Measurements from ENCODE around the gene GUCY2C.

DNA sequence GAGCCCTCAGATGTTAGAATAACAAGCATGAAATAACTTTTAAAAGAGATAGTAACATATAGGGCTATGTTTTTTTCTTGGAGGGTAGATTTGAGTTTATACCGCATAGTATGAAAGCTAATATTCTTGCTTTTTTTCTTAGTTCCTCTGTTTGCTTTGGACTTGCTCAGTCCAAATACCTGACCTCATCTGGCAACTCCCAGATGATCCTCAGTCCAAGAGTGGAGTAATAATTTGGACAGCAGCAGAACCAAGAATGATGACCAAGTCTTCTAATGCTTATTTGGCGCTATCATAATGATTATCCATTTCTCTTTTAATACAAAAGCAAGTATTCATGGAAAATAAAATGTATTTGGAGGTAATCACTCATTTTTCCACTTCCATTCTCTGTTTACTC, 45.6 kb downstream of the GUCY2C start:
- TF ChIP-seq TCF12 (IDR thresholded peaks at IDR 0.05; ENCODE audit: low read depth) (no peak), CEBPB (IDR thresholded peaks at IDR 0.05) (no peak), TAF1 (IDR thresholded peaks at IDR 0.05; ENCODE audit: low read depth) (no peak), CREB1 (IDR thresholded peaks at IDR 0.05; ENCODE audit: low read depth) (no peak), EP300 (IDR thresholded peaks at IDR 0.05; ENCODE audit: borderline replicate concordance) (no peak), RAD21 (IDR thresholded peaks at IDR 0.05; ENCODE audit: low read depth) (no peak), FOXM1 (IDR thresholded peaks at IDR 0.05; ENCODE audit: borderline replicate concordance, low read depth) (no peak), YY1 (IDR thresholded peaks at IDR 0.05; ENCODE audit: low read depth) (no peak), NFIC (IDR thresholded peaks at IDR 0.05) (no peak), EGR1 (IDR thresholded peaks at IDR 0.05) (no peak)
- TF ChIP-seq, protein P1, sequence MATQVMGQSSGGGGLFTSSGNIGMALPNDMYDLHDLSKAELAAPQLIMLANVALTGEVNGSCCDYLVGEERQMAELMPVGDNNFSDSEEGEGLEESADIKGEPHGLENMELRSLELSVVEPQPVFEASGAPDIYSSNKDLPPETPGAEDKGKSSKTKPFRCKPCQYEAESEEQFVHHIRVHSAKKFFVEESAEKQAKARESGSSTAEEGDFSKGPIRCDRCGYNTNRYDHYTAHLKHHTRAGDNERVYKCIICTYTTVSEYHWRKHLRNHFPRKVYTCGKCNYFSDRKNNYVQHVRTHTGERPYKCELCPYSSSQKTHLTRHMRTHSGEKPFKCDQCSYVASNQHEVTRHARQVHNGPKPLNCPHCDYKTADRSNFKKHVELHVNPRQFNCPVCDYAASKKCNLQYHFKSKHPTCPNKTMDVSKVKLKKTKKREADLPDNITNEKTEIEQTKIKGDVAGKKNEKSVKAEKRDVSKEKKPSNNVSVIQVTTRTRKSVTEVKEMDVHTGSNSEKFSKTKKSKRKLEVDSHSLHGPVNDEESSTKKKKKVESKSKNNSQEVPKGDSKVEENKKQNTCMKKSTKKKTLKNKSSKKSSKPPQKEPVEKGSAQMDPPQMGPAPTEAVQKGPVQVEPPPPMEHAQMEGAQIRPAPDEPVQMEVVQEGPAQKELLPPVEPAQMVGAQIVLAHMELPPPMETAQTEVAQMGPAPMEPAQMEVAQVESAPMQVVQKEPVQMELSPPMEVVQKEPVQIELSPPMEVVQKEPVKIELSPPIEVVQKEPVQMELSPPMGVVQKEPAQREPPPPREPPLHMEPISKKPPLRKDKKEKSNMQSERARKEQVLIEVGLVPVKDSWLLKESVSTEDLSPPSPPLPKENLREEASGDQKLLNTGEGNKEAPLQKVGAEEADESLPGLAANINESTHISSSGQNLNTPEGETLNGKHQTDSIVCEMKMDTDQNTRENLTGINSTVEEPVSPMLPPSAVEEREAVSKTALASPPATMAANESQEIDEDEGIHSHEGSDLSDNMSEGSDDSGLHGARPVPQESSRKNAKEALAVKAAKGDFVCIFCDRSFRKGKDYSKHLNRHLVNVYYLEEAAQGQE (IDR thresholded peaks at IDR 0.05; ENCODE audit: low read depth), result no peak
- TF ChIP-seq, protein P2, sequence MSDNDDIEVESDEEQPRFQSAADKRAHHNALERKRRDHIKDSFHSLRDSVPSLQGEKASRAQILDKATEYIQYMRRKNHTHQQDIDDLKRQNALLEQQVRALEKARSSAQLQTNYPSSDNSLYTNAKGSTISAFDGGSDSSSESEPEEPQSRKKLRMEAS (IDR thresholded peaks at IDR 0.05), result no peak

Measured in Ishikawa (cell line).